Measurements from ENCODE around the gene CKS2.

GRCh38 chr9:89281106-89281505, 29.9 kb upstream of the CKS2 start:
- TF ChIP-seq POLR2A (IDR thresholded peaks at IDR 0.05) (no peak), CTCF (IDR thresholded peaks at IDR 0.05) (no peak), EP300 (IDR thresholded peaks at IDR 0.05) (no peak)
